GM23338 (cell line): ENCODE data around the gene PITPNC1.

Experiments used
- CTCF ChIP-seq, 2 experiments: fragments of 200-600 bp in 1 of 2; sonication (generic) in 1 of 2; conservative IDR thresholded peaks; 2 replicates each; pipeline versions ENCODE4 v1.5.1 to v1.6.1; 2016 to 2017; ENCODE audit warnings: antibody characterized with exemption in 2 of 2, low read depth in 2 of 2, mild to moderate bottlenecking in 2 of 2, moderate library complexity in 1 of 2
- EZH2 ChIP-seq: fragments of 200-600 bp; sonication (generic); IDR thresholded peaks from one replicate; pipeline ENCODE4 v1.8.0; 2017; ENCODE audit warnings: antibody characterized with exemption, mild to moderate bottlenecking, low read depth; ENCODE audit not compliant: unreplicated experiment
- POLR2AphosphoS5 ChIP-seq: IDR thresholded peaks from 2 replicates; pipeline ENCODE4 v1.6.1; 2016; ENCODE audit warnings: antibody characterized with exemption, low read depth
- ZNF114 ChIP-seq: fragments of 250-450 bp; sonication (Bioruptor Pico); IDR thresholded peaks from 2 replicates; pipeline ENCODE4 v1.5.0; 2020; ENCODE audit warnings: mild to moderate bottlenecking, moderate library complexity
- TF ChIP-seq, protein P1 (sequence below): IDR thresholded peaks from one replicate; pipeline ENCODE4 v1.6.1; 2018; ENCODE audit warnings: antibody characterized with exemption; ENCODE audit not compliant: unreplicated experiment

- TF ChIP-seq, protein P1, sequence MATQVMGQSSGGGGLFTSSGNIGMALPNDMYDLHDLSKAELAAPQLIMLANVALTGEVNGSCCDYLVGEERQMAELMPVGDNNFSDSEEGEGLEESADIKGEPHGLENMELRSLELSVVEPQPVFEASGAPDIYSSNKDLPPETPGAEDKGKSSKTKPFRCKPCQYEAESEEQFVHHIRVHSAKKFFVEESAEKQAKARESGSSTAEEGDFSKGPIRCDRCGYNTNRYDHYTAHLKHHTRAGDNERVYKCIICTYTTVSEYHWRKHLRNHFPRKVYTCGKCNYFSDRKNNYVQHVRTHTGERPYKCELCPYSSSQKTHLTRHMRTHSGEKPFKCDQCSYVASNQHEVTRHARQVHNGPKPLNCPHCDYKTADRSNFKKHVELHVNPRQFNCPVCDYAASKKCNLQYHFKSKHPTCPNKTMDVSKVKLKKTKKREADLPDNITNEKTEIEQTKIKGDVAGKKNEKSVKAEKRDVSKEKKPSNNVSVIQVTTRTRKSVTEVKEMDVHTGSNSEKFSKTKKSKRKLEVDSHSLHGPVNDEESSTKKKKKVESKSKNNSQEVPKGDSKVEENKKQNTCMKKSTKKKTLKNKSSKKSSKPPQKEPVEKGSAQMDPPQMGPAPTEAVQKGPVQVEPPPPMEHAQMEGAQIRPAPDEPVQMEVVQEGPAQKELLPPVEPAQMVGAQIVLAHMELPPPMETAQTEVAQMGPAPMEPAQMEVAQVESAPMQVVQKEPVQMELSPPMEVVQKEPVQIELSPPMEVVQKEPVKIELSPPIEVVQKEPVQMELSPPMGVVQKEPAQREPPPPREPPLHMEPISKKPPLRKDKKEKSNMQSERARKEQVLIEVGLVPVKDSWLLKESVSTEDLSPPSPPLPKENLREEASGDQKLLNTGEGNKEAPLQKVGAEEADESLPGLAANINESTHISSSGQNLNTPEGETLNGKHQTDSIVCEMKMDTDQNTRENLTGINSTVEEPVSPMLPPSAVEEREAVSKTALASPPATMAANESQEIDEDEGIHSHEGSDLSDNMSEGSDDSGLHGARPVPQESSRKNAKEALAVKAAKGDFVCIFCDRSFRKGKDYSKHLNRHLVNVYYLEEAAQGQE = no peak
- TF ChIP-seq CTCF (conservative IDR thresholded peaks at IDR 0.05; ENCODE audit: low read depth in 2 of 2) = no peak
- no peak for TF ChIP-seq ZNF114
- TF ChIP-seq POLR2AphosphoS5 = no peak
- no peak for TF ChIP-seq EZH2
Observed at GRCh38 chr17:67557921-67558320, 180.8 kb downstream of the PITPNC1 start.
